Lower lobe of right lung (tissue), 2 donors: ENCODE results near the gene EVL. TPM values are rescaled to one million over a fixed set of nuclear protein-coding genes. Genes with fewer than 3 reads are reported as not detected.

ENCODE experiments used
- ATAC-seq, 2 donors: fragments of 200-7000 bp; cut with Tn5 transposase; one replicate each; pipeline ENCODE4 v1.9.1; 2020 to 2022; ENCODE audit warnings: mild to moderate bottlenecking in 2 of 2, moderate library complexity in 2 of 2
- DNase-seq: peaks from one replicate; pipeline ENCODE4 v3.0.0-alpha.2; 2020
- H3K27ac ChIP-seq: fragments of 200-600 bp; one replicate; pipeline ENCODE4 v1.8.0; 2022
- H3K27me3 ChIP-seq: fragments of 200-600 bp; one replicate; pipeline ENCODE4 v1.8.0; 2022; ENCODE audit warnings: low read depth
- H3K36me3 ChIP-seq: fragments of 200-600 bp; one replicate; pipeline ENCODE4 v1.8.0; 2022; ENCODE audit warnings: mild to moderate bottlenecking
- H3K4me1 ChIP-seq: fragments of 200-600 bp; one replicate; pipeline ENCODE4 v1.8.0; 2022
- H3K4me3 ChIP-seq: fragments of 200-600 bp; one replicate; pipeline ENCODE4 v1.8.0; 2022; ENCODE audit warnings: mild to moderate bottlenecking
- H3K9me3 ChIP-seq: fragments of 200-600 bp; one replicate; pipeline ENCODE4 v1.8.0; 2022
- CTCF ChIP-seq: fragments of 200-600 bp; IDR thresholded peaks from one replicate; pipeline ENCODE4 v1.8.0; 2022; ENCODE audit warnings: antibody characterized with exemption, mild to moderate bottlenecking
- intact Hi-C: fragments of 100-400 bp; cut with DNase I; formaldehyde crosslinking; loops from one replicate; pipeline ENCODE4 v1.11.0; 2022
- total RNA-seq: library from RNA; stranded (reverse); fragmentation: NEBNext Ultra II Directional; extraction: Animal tissue kit (Norgen Biotek cat#: 25700); gene quantifications from one replicate; pipeline ENCODE4 v1.2.1, GENCODE V29; 2021
- donor health status: DM: no; HTN: yes; CAD: no; lungs with severe emphysema.

EVL gene
- total RNA-seq, 1 donor from 2014 or later, result 226 TPM

- no peak overlapping the region for H3K4me3 ChIP-seq
- H3K36me3 ChIP-seq, result no peaks in the 10 kb centered on the region
- DNase-seq (peak; percentile 86), ATAC-seq (peak; percentile 83 to 86)
- intact Hi-C loops, result no loop called here
- peaks cover 60% of the 10 kb centered on the region for H3K4me1 ChIP-seq
- H3K27ac ChIP-seq, result peak overlapping the region; percentile 14
- H3K9me3 ChIP-seq, result no peaks in the 10 kb centered on the region
- no peaks in the 10 kb centered on the region for H3K27me3 ChIP-seq
- peak; percentile 90 for TF ChIP-seq CTCF
These were observed 43.0 kb downstream of the EVL start for GRCh38 chr14:100108042-100108825.

GRCh38 chr14:100108840-100109593, 43.8 kb downstream of the EVL start:
- H3K4me3 ChIP-seq, result no peak overlapping the region
- peaks cover 52% of the 10 kb centered on the region for H3K4me1 ChIP-seq
- no peak for TF ChIP-seq CTCF
- H3K27ac ChIP-seq, result no peak overlapping the region
- DNase-seq, result no peak
- H3K36me3 ChIP-seq, result no peaks in the 10 kb centered on the region
- H3K9me3 ChIP-seq, result no peaks in the 10 kb centered on the region
- intact Hi-C loops, result no loop called here
- no peak for ATAC-seq
- no peaks in the 10 kb centered on the region for H3K27me3 ChIP-seq

- DNase-seq (no peak), ATAC-seq (no peak)
- intact Hi-C loops, result no loop called here
- H3K27me3 ChIP-seq, result no peaks in the 10 kb centered on the region
- H3K27ac ChIP-seq, result no peak overlapping the region
- no peaks in the 10 kb centered on the region for H3K36me3 ChIP-seq
- TF ChIP-seq CTCF, result no peak
- H3K4me1 ChIP-seq, result peaks cover 46% of the 10 kb centered on the region
- H3K9me3 ChIP-seq, result no peaks in the 10 kb centered on the region
- no peak overlapping the region for H3K4me3 ChIP-seq
These were observed 44.4 kb downstream of the EVL start for GRCh38 chr14:100109594-100109955.

- no peak for ATAC-seq
- no peak overlapping the region for H3K4me3 ChIP-seq
- no peak for TF ChIP-seq CTCF
- no peaks in the 10 kb centered on the region for H3K27me3 ChIP-seq
- DNase-seq, result no peak
- H3K9me3 ChIP-seq, result no peaks in the 10 kb centered on the region
- intact Hi-C loops, result no loop called here
- H3K27ac ChIP-seq, result no peak overlapping the region
- peaks cover 34% of the 10 kb centered on the region for H3K4me1 ChIP-seq
- H3K36me3 ChIP-seq, result no peaks in the 10 kb centered on the region
These were observed 45.6 kb downstream of the EVL start for GRCh38 chr14:100110816-100111215.

GRCh38 chr14:100111931-100112704, 46.9 kb downstream of the EVL start:
- Histone ChIP-seq H3K4me3 (no peak overlapping the region), H3K9me3 (no peaks in the 10 kb centered on the region), H3K4me1 (peaks cover 21% of the 10 kb centered on the region), H3K27me3 (no peaks in the 10 kb centered on the region), H3K27ac (no peak overlapping the region), H3K36me3 (peaks cover 11% of the 10 kb centered on the region)
- TF ChIP-seq CTCF, result no peak
- ATAC-seq, result no peak
- no peak for DNase-seq
- intact Hi-C loops, result no loop called here
